ENCODE data around the gene FOSL1.
A peak's percentile ranks its signal among the peaks of the same experiment; 100 is the strongest.

Gene FOSL1

GRCh38 chr11:65879617-65880016 is 20.6 kb downstream of the FOSL1 start, which contains the start of gene CTSW:
Gene CTSW (plus strand): TSS chr11:65879837. CDS start chr11:65879855, 18 bp downstream.
- H3K36me3 ChIP-seq (ENCODE audit: insufficient read depth, low read length) = peaks cover 21% of the 10 kb centered on the region
- no peak within 1 kb of the TSS for H2AFZ ChIP-seq (ENCODE audit: low read depth, low read length)
- H3K9me3 ChIP-seq (ENCODE audit: low read length) = no peaks in the 10 kb centered on the region
- peaks cover 2% of the 10 kb centered on the region for H3K4me1 ChIP-seq (ENCODE audit: insufficient read depth, low read length)
- no peaks in the 10 kb centered on the region for H3K27me3 ChIP-seq (ENCODE audit: insufficient read depth, low read length)
- H3K4me3 ChIP-seq (ENCODE audit: low read length) = no peak within 1 kb of the TSS

GRCh38 chr11:65873318-65874156 is 26.7 kb downstream of the FOSL1 start:
- peaks cover 15% of the 10 kb centered on the region for H3K4me1 ChIP-seq (ENCODE audit: insufficient read depth, low read length)
- H3K4me3 ChIP-seq (ENCODE audit: low read length) = peak overlapping the region; percentile 40
- no peaks in the 10 kb centered on the region for H3K27me3 ChIP-seq (ENCODE audit: insufficient read depth, low read length)
- no peaks in the 10 kb centered on the region for H3K36me3 ChIP-seq (ENCODE audit: insufficient read depth, low read length)
- H2AFZ ChIP-seq (ENCODE audit: low read depth, low read length) = peak overlapping the region; percentile 75
- no peaks in the 10 kb centered on the region for H3K9me3 ChIP-seq (ENCODE audit: low read length)

GRCh38 chr11:65872586-65873317 is 27.4 kb downstream of the FOSL1 start, which contains the start of gene EFEMP2:
Gene EFEMP2 (minus strand): TSS chr11:65872800. CDS start chr11:65872354, 446 bp downstream.
- Histone ChIP-seq H3K27me3 (ENCODE audit: insufficient read depth, low read length) (no peaks in the 10 kb centered on the region), H2AFZ (ENCODE audit: low read depth, low read length) (peak within 1 kb of the TSS; percentile 75), H3K4me1 (ENCODE audit: insufficient read depth, low read length) (peaks cover 15% of the 10 kb centered on the region), H3K4me3 (ENCODE audit: low read length) (peak within 1 kb of the TSS; percentile 40), H3K36me3 (ENCODE audit: insufficient read depth, low read length) (no peaks in the 10 kb centered on the region), H3K9me3 (ENCODE audit: low read length) (no peaks in the 10 kb centered on the region)

GRCh38 chr11:65871811-65872548 is 28.2 kb downstream of the FOSL1 start:
- peaks cover 2% of the 10 kb centered on the region for H3K36me3 ChIP-seq (ENCODE audit: insufficient read depth, low read length)
- H3K9me3 ChIP-seq (ENCODE audit: low read length) = no peaks in the 10 kb centered on the region
- H3K4me3 ChIP-seq (ENCODE audit: low read length) = no peak overlapping the region
- H3K4me1 ChIP-seq (ENCODE audit: insufficient read depth, low read length) = peaks cover 15% of the 10 kb centered on the region
- H3K27me3 ChIP-seq (ENCODE audit: insufficient read depth, low read length) = no peaks in the 10 kb centered on the region
- no peak overlapping the region for H2AFZ ChIP-seq (ENCODE audit: low read depth, low read length)

GRCh38 chr11:65870706-65871681 is 29.2 kb downstream of the FOSL1 start:
- Histone ChIP-seq H3K36me3 (ENCODE audit: insufficient read depth, low read length) (peaks cover 8% of the 10 kb centered on the region), H3K4me1 (ENCODE audit: insufficient read depth, low read length) (peaks cover 15% of the 10 kb centered on the region), H3K27me3 (ENCODE audit: insufficient read depth, low read length) (no peaks in the 10 kb centered on the region), H3K4me3 (ENCODE audit: low read length) (no peak overlapping the region), H2AFZ (ENCODE audit: low read depth, low read length) (no peak overlapping the region), H3K9me3 (ENCODE audit: low read length) (no peaks in the 10 kb centered on the region)

GRCh38 chr11:65870307-65870658 is 29.9 kb downstream of the FOSL1 start:
- no peaks in the 10 kb centered on the region for H3K9me3 ChIP-seq (ENCODE audit: low read length)

GRCh38 chr11:65869643-65870306 is 30.4 kb downstream of the FOSL1 start:
- Histone ChIP-seq H3K36me3 (ENCODE audit: insufficient read depth, low read length) (peaks cover 20% of the 10 kb centered on the region), H3K27me3 (ENCODE audit: insufficient read depth, low read length) (no peaks in the 10 kb centered on the region), H3K4me3 (ENCODE audit: low read length) (no peak overlapping the region), H3K4me1 (ENCODE audit: insufficient read depth, low read length) (peaks cover 15% of the 10 kb centered on the region), H2AFZ (ENCODE audit: low read depth, low read length) (no peak overlapping the region), H3K9me3 (ENCODE audit: low read length) (no peaks in the 10 kb centered on the region)

More at GRCh38 chr11:65870307-65870658, 29.9 kb downstream of the FOSL1 start:
- Histone ChIP-seq H3K27me3 (ENCODE audit: insufficient read depth, low read length) (no peaks in the 10 kb centered on the region), H3K36me3 (ENCODE audit: insufficient read depth, low read length) (peaks cover 15% of the 10 kb centered on the region), H3K4me3 (ENCODE audit: low read length) (no peak overlapping the region), H3K4me1 (ENCODE audit: insufficient read depth, low read length) (peaks cover 15% of the 10 kb centered on the region), H2AFZ (ENCODE audit: low read depth, low read length) (no peak overlapping the region)

- no peaks in the 10 kb centered on the region for H3K9me3 ChIP-seq (ENCODE audit: low read length)
- H3K27me3 ChIP-seq (ENCODE audit: insufficient read depth, low read length) = no peaks in the 10 kb centered on the region
- H3K4me1 ChIP-seq (ENCODE audit: insufficient read depth, low read length) = peaks cover 15% of the 10 kb centered on the region
- no peak overlapping the region for H3K4me3 ChIP-seq (ENCODE audit: low read length)
- H3K36me3 ChIP-seq (ENCODE audit: insufficient read depth, low read length) = peaks cover 29% of the 10 kb centered on the region
- no peak overlapping the region for H2AFZ ChIP-seq (ENCODE audit: low read depth, low read length)
Observed at GRCh38 chr11:65868907-65869306, 31.3 kb downstream of the FOSL1 start.

- Histone ChIP-seq H3K36me3 (ENCODE audit: insufficient read depth, low read length) (peaks cover 36% of the 10 kb centered on the region), H3K9me3 (ENCODE audit: low read length) (no peaks in the 10 kb centered on the region), H3K27me3 (ENCODE audit: insufficient read depth, low read length) (no peaks in the 10 kb centered on the region), H3K4me1 (ENCODE audit: insufficient read depth, low read length) (peaks cover 13% of the 10 kb centered on the region), H3K4me3 (ENCODE audit: low read length) (no peak overlapping the region), H2AFZ (ENCODE audit: low read depth, low read length) (no peak overlapping the region)
Observed at GRCh38 chr11:65868076-65868667, 32.0 kb downstream of the FOSL1 start.

GRCh38 chr11:65867284-65868071 is 32.7 kb downstream of the FOSL1 start:
- no peak overlapping the region for H3K4me3 ChIP-seq (ENCODE audit: low read length)

More at GRCh38 chr11:65867284-65868071, 32.7 kb downstream of the FOSL1 start:
- no peaks in the 10 kb centered on the region for H3K9me3 ChIP-seq (ENCODE audit: low read length)
- H3K36me3 ChIP-seq (ENCODE audit: insufficient read depth, low read length) = peaks cover 43% of the 10 kb centered on the region
- H3K4me1 ChIP-seq (ENCODE audit: insufficient read depth, low read length) = peaks cover 13% of the 10 kb centered on the region
- no peaks in the 10 kb centered on the region for H3K27me3 ChIP-seq (ENCODE audit: insufficient read depth, low read length)
- no peak overlapping the region for H2AFZ ChIP-seq (ENCODE audit: low read depth, low read length)

Measured in neuron (in vitro differentiated cells).